Measurements from ENCODE around the gene C5orf47. TPM values are rescaled to one million over a fixed set of nuclear protein-coding genes. Genes with fewer than 3 reads are reported as not detected.

Gene C5orf47
- total RNA-seq, 4 donors from 2014 or later: not detected

- intact Hi-C loops (cut with DNase I): no loop called here
- no peaks in the 10 kb centered on the region for H3K9me3 ChIP-seq
- 58 to 73% methylated on average over 4 of the region's 4 CpGs for WGBS, 2 donors
- no peak for DNase-seq
- no peaks in the 10 kb centered on the region for H3K36me3 ChIP-seq
- H3K27ac ChIP-seq: no peak overlapping the region
- H3K27me3 ChIP-seq: peaks cover 0 to 34% (median 2%) of the 10 kb centered on the region in 4 donors
- no peak overlapping the region for H3K4me3 ChIP-seq
- TF ChIP-seq CTCF (IDR thresholded peaks at IDR 0.05) (no peak), POLR2A (IDR thresholded peaks at IDR 0.05) (no peak)
- H3K4me1 ChIP-seq: no peaks in the 10 kb centered on the region
Observed at GRCh38 chr5:173997331-173997730, 8.4 kb downstream of the C5orf47 start.

GRCh38 chr5:173998531-173998930 lies 9.6 kb downstream of the C5orf47 start:
- peaks cover 0 to 25% (median 0%) of the 10 kb centered on the region in 4 donors for H3K27me3 ChIP-seq
- WGBS, 2 donors: 44 to 62% methylated on average over 4 of the region's 4 CpGs
- DNase-seq: no peak
- no peak for TF ChIP-seq CTCF (IDR thresholded peaks at IDR 0.05)
- no peak for TF ChIP-seq POLR2A (IDR thresholded peaks at IDR 0.05)
- no peaks in the 10 kb centered on the region for H3K4me1 ChIP-seq
- H3K36me3 ChIP-seq: no peaks in the 10 kb centered on the region
- no peak overlapping the region for H3K4me3 ChIP-seq
- intact Hi-C loops (cut with DNase I): no loop called here
- no peaks in the 10 kb centered on the region for H3K9me3 ChIP-seq
- H3K27ac ChIP-seq: no peak overlapping the region

- Histone ChIP-seq H3K9me3 (no peaks in the 10 kb centered on the region), H3K27ac (no peak overlapping the region), H3K36me3 (no peaks in the 10 kb centered on the region), H3K4me1 (no peaks in the 10 kb centered on the region), H3K27me3 (peaks cover 0 to 21% (median 0%) of the 10 kb centered on the region in 4 donors), H3K4me3 (no peak overlapping the region)
- TF ChIP-seq CTCF (IDR thresholded peaks at IDR 0.05): no peak
- no peak for TF ChIP-seq POLR2A (IDR thresholded peaks at IDR 0.05)
- 74 to 77% methylated on average over 4 of the region's 4 CpGs for WGBS, 2 donors
- DNase-seq: no peak
- intact Hi-C loops (cut with DNase I): no loop called here
Observed at GRCh38 chr5:174000076-174000475, 11.1 kb downstream of the C5orf47 start.

GRCh38 chr5:174003795-174004194 lies 14.8 kb downstream of the C5orf47 start:
- H3K9me3 ChIP-seq: no peaks in the 10 kb centered on the region
- no peak for DNase-seq
- no peak overlapping the region for H3K27ac ChIP-seq
- peaks cover 0 to 7% (median 0%) of the 10 kb centered on the region in 4 donors for H3K27me3 ChIP-seq
- no peaks in the 10 kb centered on the region for H3K36me3 ChIP-seq
- H3K4me3 ChIP-seq: no peak overlapping the region
- TF ChIP-seq POLR2A (IDR thresholded peaks at IDR 0.05) (no peak), CTCF (IDR thresholded peaks at IDR 0.05) (no peak)
- intact Hi-C loops (cut with DNase I): no loop called here
- H3K4me1 ChIP-seq: no peaks in the 10 kb centered on the region

GRCh38 chr5:174008922-174009321 lies 20.0 kb downstream of the C5orf47 start:
- intact Hi-C loops (cut with DNase I): no loop called here
- no peak for DNase-seq
- WGBS, 2 donors: 81 to 91% methylated on average over 5 of the region's 5 CpGs
- no peak for TF ChIP-seq POLR2A (IDR thresholded peaks at IDR 0.05)
- no peak for TF ChIP-seq CTCF (IDR thresholded peaks at IDR 0.05)
- Histone ChIP-seq H3K36me3 (no peaks in the 10 kb centered on the region), H3K27me3 (peaks cover 0 to 7% (median 0%) of the 10 kb centered on the region in 4 donors), H3K27ac (no peak overlapping the region), H3K9me3 (no peaks in the 10 kb centered on the region), H3K4me1 (no peaks in the 10 kb centered on the region), H3K4me3 (no peak overlapping the region)

All from esophagus squamous epithelium (tissue), 5 donors.